NCI-H82 treated with DMSO at 0.1 percent for 48 hours (cell line): Measurements from ENCODE around the gene MED13L.
A peak's percentile ranks its signal among the peaks of the same experiment; 100 is the strongest.

ENCODE experiments used
- DNase-seq: peaks from one replicate; lab custom pipeline; 2025; ENCODE audit not compliant: unreplicated experiment; lab: John Stamatoyannopoulos, UW

The MED13L gene

GRCh38 chr12:116099652-116100432 lies 177.7 kb downstream of the MED13L start:
- DNase-seq: no peak

GRCh38 chr12:116096874-116097273 lies 180.6 kb downstream of the MED13L start:
- DNase-seq: no peak

GRCh38 chr12:116094475-116094874 lies 183.0 kb downstream of the MED13L start:
- no peak for DNase-seq

GRCh38 chr12:116093915-116094314 lies 183.6 kb downstream of the MED13L start:
- no peak for DNase-seq

- no peak for DNase-seq
Measured at GRCh38 chr12:116092776-116093175, 184.7 kb downstream of the MED13L start.

- no peak for DNase-seq
Measured at GRCh38 chr12:116092162-116092561, 185.3 kb downstream of the MED13L start.

- DNase-seq: no peak
Measured at GRCh38 chr12:116091579-116091978, 185.9 kb downstream of the MED13L start.

GRCh38 chr12:116090516-116090915 lies 187.0 kb downstream of the MED13L start:
- no peak for DNase-seq

GRCh38 chr12:116089080-116089479 lies 188.4 kb downstream of the MED13L start:
- DNase-seq: no peak

- DNase-seq: no peak
Measured at GRCh38 chr12:116087962-116088361, 189.5 kb downstream of the MED13L start.

- DNase-seq: no peak
Measured at GRCh38 chr12:116087399-116087798, 190.1 kb downstream of the MED13L start.

GRCh38 chr12:116080415-116080814 lies 197.1 kb downstream of the MED13L start:
- DNase-seq: no peak

- DNase-seq: no peak
Measured at GRCh38 chr12:116078396-116078795, 199.1 kb downstream of the MED13L start.

GRCh38 chr12:116077431-116077830 lies 200.1 kb downstream of the MED13L start:
- DNase-seq: no peak

- DNase-seq: no peak
Measured at GRCh38 chr12:116076399-116076798, 201.1 kb downstream of the MED13L start.

GRCh38 chr12:116074686-116075085 lies 202.8 kb downstream of the MED13L start:
- no peak for DNase-seq

- no peak for DNase-seq
Measured at GRCh38 chr12:116071555-116072230, 205.8 kb downstream of the MED13L start.

- DNase-seq: no peak
Measured at GRCh38 chr12:116070444-116070843, 207.0 kb downstream of the MED13L start.

GRCh38 chr12:116069943-116070342 lies 207.6 kb downstream of the MED13L start:
- DNase-seq: peak; percentile 31

GRCh38 chr12:116068853-116069252 lies 208.6 kb downstream of the MED13L start:
- no peak for DNase-seq

- no peak for DNase-seq
Measured at GRCh38 chr12:116068371-116068770, 209.1 kb downstream of the MED13L start.

- DNase-seq: no peak
Measured at GRCh38 chr12:116067892-116068291, 209.6 kb downstream of the MED13L start.
